ENCODE results near the gene LCLAT1.

Gene LCLAT1

GRCh38 chr2:30686669-30687068 lies 239.6 kb downstream of the LCLAT1 start:
- Histone ChIP-seq H3K4me1 (ENCODE audit: control insufficient read depth, low read length) (peaks cover 11% of the 10 kb centered on the region), H3K36me3 (ENCODE audit: control insufficient read depth, low read length) (no peaks in the 10 kb centered on the region), H3K9me3 (ENCODE audit: control insufficient read depth, insufficient read depth, low read length) (no peaks in the 10 kb centered on the region), H3K27me3 (ENCODE audit: control insufficient read depth, low read length) (no peaks in the 10 kb centered on the region), H3K4me2 (ENCODE audit: low read length) (no peak overlapping the region), H3K79me2 (ENCODE audit: control insufficient read depth, low read length) (no peaks in the 10 kb centered on the region), H3K9me2 (replicated peaks; ENCODE audit: control insufficient read depth, low read length) (no peaks in the 10 kb centered on the region), H3K4me3 (ENCODE audit: low read length) (no peak overlapping the region), H3K27ac (ENCODE audit: low read depth, low read length) (no peak overlapping the region), H3F3A (ENCODE audit: control insufficient read depth, insufficient read depth) (no peaks in the 10 kb centered on the region), H4K20me1 (ENCODE audit: control insufficient read depth, insufficient read depth, low read depth, low read length) (no peaks in the 10 kb centered on the region)
- TF ChIP-seq EZH2phosphoT487 (IDR thresholded peaks at IDR 0.05; ENCODE audit: borderline replicate concordance, low read length) (no peak), CTCF (IDR thresholded peaks at IDR 0.05; ENCODE audit: low read depth, low read length, poor library complexity, severe bottlenecking) (no peak)

DNA sequence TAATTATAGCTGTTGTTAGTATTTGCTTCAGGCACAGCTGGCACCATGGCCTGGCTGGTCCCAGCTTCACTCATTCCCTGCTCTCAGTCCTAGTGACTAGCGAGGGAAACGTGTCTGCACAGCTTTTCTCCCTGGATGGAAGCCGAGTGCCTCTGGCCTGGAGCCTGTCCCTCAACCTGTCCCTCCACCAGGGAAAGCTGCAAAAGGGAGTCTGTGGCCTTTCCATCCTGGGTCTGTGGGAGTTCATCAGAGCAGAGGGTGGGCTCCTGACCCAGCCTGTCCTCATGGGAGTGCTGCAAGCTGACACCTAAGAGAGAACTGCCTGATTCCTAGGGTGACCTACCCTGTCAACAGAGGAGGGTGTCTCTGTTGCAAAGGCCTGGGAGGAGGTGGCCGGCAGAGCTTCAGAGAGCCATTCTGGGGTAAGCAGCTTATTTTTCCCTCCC lies 241.9 kb downstream of the LCLAT1 start:
- H3K4me3 ChIP-seq (ENCODE audit: low read length) = no peak overlapping the region
- no peaks in the 10 kb centered on the region for H3K9me3 ChIP-seq (ENCODE audit: control insufficient read depth, insufficient read depth, low read length)
- H3K79me2 ChIP-seq (ENCODE audit: control insufficient read depth, low read length) = no peaks in the 10 kb centered on the region
- no peaks in the 10 kb centered on the region for H3F3A ChIP-seq (ENCODE audit: control insufficient read depth, insufficient read depth)
- peaks cover 7% of the 10 kb centered on the region; the same call in 1 of the 2 replicates for H3K27me3 ChIP-seq (ENCODE audit: control insufficient read depth, low read length)
- H3K27ac ChIP-seq (ENCODE audit: low read depth, low read length) = no peak overlapping the region
- H3K4me2 ChIP-seq (ENCODE audit: low read length) = no peak overlapping the region
- peaks cover under 1% of the 10 kb centered on the region for H3K4me1 ChIP-seq (ENCODE audit: control insufficient read depth, low read length)
- no peak for TF ChIP-seq CTCF (IDR thresholded peaks at IDR 0.05; ENCODE audit: low read depth, low read length, poor library complexity, severe bottlenecking)
- no peak for TF ChIP-seq EZH2phosphoT487 (IDR thresholded peaks at IDR 0.05; ENCODE audit: borderline replicate concordance, low read length)
- H3K9me2 ChIP-seq (replicated peaks; ENCODE audit: control insufficient read depth, low read length) = no peaks in the 10 kb centered on the region
- H3K36me3 ChIP-seq (ENCODE audit: control insufficient read depth, low read length) = no peaks in the 10 kb centered on the region
- no peaks in the 10 kb centered on the region for H4K20me1 ChIP-seq (ENCODE audit: control insufficient read depth, insufficient read depth, low read depth, low read length)

- Histone ChIP-seq H3K4me1 (ENCODE audit: control insufficient read depth, low read length) (no peaks in the 10 kb centered on the region), H3K27ac (ENCODE audit: low read depth, low read length) (no peak overlapping the region), H3K4me2 (ENCODE audit: low read length) (no peak overlapping the region), H3K27me3 (ENCODE audit: control insufficient read depth, low read length) (peaks cover 9% of the 10 kb centered on the region; the same call in 1 of the 2 replicates), H3K79me2 (ENCODE audit: control insufficient read depth, low read length) (no peaks in the 10 kb centered on the region), H4K20me1 (ENCODE audit: control insufficient read depth, insufficient read depth, low read depth, low read length) (no peaks in the 10 kb centered on the region), H3K36me3 (ENCODE audit: control insufficient read depth, low read length) (no peaks in the 10 kb centered on the region), H3K9me3 (ENCODE audit: control insufficient read depth, insufficient read depth, low read length) (no peaks in the 10 kb centered on the region), H3F3A (ENCODE audit: control insufficient read depth, insufficient read depth) (no peaks in the 10 kb centered on the region), H3K4me3 (ENCODE audit: low read length) (no peak overlapping the region), H3K9me2 (replicated peaks; ENCODE audit: control insufficient read depth, low read length) (no peaks in the 10 kb centered on the region)
- TF ChIP-seq EZH2phosphoT487 (IDR thresholded peaks at IDR 0.05; ENCODE audit: borderline replicate concordance, low read length) (no peak), CTCF (IDR thresholded peaks at IDR 0.05; ENCODE audit: low read depth, low read length, poor library complexity, severe bottlenecking) (no peak)
Observed at GRCh38 chr2:30689496-30690125, 242.6 kb downstream of the LCLAT1 start.

All from DOHH2 (cell line).